Panc1 (cell line): ENCODE measurements around the gene CD93.

Experiments used
- POLR2AphosphoS5 ChIP-seq: IDR thresholded peaks from 2 replicates; pipeline ENCODE4 v1.6.1; 2012; ENCODE audit warnings: mild to moderate bottlenecking, low read depth, low read length, moderate library complexity
- REST ChIP-seq, 2 experiments: IDR thresholded peaks; 2 replicates each; pipeline ENCODE4 v1.6.1; 2011 to 2012; ENCODE audit warnings: low read depth in 2 of 2, control low read depth in 1 of 2, low read length in 1 of 2, mild to moderate bottlenecking in 1 of 2, moderate library complexity in 1 of 2; ENCODE audit not compliant: insufficient read depth in 1 of 2
- TF ChIP-seq, protein P1 (sequence below): fragments of 450-650 bp; IDR thresholded peaks from 2 replicates; pipeline ENCODE4 v1.5.1; 2017; ENCODE audit warnings: mild to moderate bottlenecking

- TF ChIP-seq, protein P1, sequence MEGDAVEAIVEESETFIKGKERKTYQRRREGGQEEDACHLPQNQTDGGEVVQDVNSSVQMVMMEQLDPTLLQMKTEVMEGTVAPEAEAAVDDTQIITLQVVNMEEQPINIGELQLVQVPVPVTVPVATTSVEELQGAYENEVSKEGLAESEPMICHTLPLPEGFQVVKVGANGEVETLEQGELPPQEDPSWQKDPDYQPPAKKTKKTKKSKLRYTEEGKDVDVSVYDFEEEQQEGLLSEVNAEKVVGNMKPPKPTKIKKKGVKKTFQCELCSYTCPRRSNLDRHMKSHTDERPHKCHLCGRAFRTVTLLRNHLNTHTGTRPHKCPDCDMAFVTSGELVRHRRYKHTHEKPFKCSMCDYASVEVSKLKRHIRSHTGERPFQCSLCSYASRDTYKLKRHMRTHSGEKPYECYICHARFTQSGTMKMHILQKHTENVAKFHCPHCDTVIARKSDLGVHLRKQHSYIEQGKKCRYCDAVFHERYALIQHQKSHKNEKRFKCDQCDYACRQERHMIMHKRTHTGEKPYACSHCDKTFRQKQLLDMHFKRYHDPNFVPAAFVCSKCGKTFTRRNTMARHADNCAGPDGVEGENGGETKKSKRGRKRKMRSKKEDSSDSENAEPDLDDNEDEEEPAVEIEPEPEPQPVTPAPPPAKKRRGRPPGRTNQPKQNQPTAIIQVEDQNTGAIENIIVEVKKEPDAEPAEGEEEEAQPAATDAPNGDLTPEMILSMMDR = no peak
- TF ChIP-seq POLR2AphosphoS5 = no peak
- no peak for TF ChIP-seq REST (IDR thresholded peaks at IDR 0.05; ENCODE audit: insufficient read depth in 1 of 2, low read depth in 2 of 2, low read length in 1 of 2)
Measured at GRCh38 chr20:23032750-23033078, 53.4 kb downstream of the CD93 start.
